DOHH2 (cell line): ENCODE results near the gene MED12L.

ENCODE experiments used
- H3F3A ChIP-seq: fragments of 200-600 bp; sonication (generic), shearing (Covaris generic); 2 replicates; pipeline ENCODE4 v1.6.0; 2016; ENCODE audit warnings: antibody characterized with exemption, mild to moderate bottlenecking; ENCODE audit not compliant: control insufficient read depth, insufficient read depth
- H3K27ac ChIP-seq: fragments of 200-600 bp; sonication (generic); 2 replicates; pipeline ENCODE4 v1.5.1; 2014; ENCODE audit warnings: low read depth, mild to moderate bottlenecking, low read length, moderate library complexity
- H3K27me3 ChIP-seq: fragments of 200-600 bp; sonication (generic); 2 replicates; pipeline ENCODE4 v1.6.1; 2014; ENCODE audit warnings: mild to moderate bottlenecking, low read length, mixed read lengths; ENCODE audit not compliant: control insufficient read depth
- H3K36me3 ChIP-seq: fragments of 200-600 bp; sonication (generic); 2 replicates; pipeline ENCODE4 v1.6.1; 2014; ENCODE audit warnings: mild to moderate bottlenecking, low read length, moderate library complexity, mixed read lengths; ENCODE audit not compliant: control insufficient read depth
- H3K4me1 ChIP-seq: fragments of 200-600 bp; sonication (generic); 2 replicates; pipeline ENCODE4 v1.6.1; 2014; ENCODE audit warnings: mild to moderate bottlenecking, low read length, mixed read lengths; ENCODE audit not compliant: control insufficient read depth
- H3K4me2 ChIP-seq: fragments of 200-600 bp; sonication (generic); 2 replicates; pipeline ENCODE4 v1.6.0; 2014; ENCODE audit warnings: mild to moderate bottlenecking, low read length, moderate library complexity
- H3K4me3 ChIP-seq: fragments of 200-600 bp; sonication (generic); 2 replicates; pipeline ENCODE4 v1.5.1; 2014; ENCODE audit warnings: mild to moderate bottlenecking, low read length, mixed read lengths
- H3K79me2 ChIP-seq: fragments of 200-600 bp; sonication (generic); 2 replicates; pipeline ENCODE4 v1.6.1; 2014; ENCODE audit warnings: mild to moderate bottlenecking, low read length, mixed read lengths; ENCODE audit not compliant: control insufficient read depth
- H3K9me2 ChIP-seq: fragments of 200-600 bp; sonication (generic); replicated peaks from 2 replicates; pipeline ENCODE4 v1.6.1; 2014; ENCODE audit warnings: mild to moderate bottlenecking, low read length, mixed read lengths; ENCODE audit not compliant: control insufficient read depth
- H3K9me3 ChIP-seq: fragments of 200-600 bp; sonication (generic); 2 replicates; pipeline ENCODE4 v1.6.1; 2014; ENCODE audit warnings: antibody characterized with exemption, low read length, mixed read lengths; ENCODE audit not compliant: control insufficient read depth, insufficient read depth
- H4K20me1 ChIP-seq: fragments of 200-600 bp; sonication (generic); 2 replicates; pipeline ENCODE4 v1.6.0; 2014; ENCODE audit warnings: low read depth, mild to moderate bottlenecking, antibody characterized with exemption, low read length, moderate library complexity; ENCODE audit not compliant: control insufficient read depth, insufficient read depth
- EZH2phosphoT487 ChIP-seq: fragments of 200-600 bp; sonication (generic); IDR thresholded peaks from 2 replicates; pipeline ENCODE4 v1.6.1; 2017; ENCODE audit warnings: borderline replicate concordance, mild to moderate bottlenecking, antibody characterized with exemption, low read length, moderate library complexity, mixed read lengths
- TF ChIP-seq, protein P1 (sequence below): fragments of 200-600 bp; sonication (generic); IDR thresholded peaks from one replicate; pipeline ENCODE4 v1.5.1; 2014; ENCODE audit warnings: antibody characterized with exemption, mild to moderate bottlenecking, low read depth, low read length; ENCODE audit not compliant: poor library complexity, severe bottlenecking

The MED12L gene

DNA sequence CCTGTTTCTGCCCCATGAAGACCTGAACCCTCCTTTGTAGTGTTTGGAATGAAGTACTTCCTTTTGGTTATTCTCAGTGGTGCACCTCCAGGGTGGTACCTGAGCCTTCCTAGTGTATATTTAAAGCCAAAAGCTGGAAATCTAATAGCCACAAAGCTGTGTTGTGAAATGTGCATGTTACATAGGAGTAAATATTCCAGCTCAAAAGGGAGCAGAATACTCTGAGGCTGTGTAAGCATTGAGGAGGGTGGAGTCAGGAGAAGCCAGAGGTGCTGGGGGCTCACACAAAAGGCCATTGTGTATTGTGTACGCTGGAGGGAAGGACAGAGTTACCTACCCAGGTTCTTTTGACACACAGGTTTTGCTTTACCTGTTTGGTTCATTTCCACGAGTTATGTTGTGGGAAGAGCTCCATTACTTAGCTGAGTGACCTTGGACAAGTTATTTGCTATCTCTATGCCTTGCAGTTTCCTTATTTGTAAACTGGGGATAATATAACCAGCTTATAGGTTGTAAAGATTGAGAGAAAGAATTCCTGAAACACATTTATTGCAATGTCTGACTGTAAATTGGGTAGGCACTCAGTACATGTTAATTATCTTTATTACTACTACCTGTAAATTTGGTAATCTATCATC, 92.9 kb downstream of the MED12L start:
- no peak overlapping the region for H3K27ac ChIP-seq
- no peaks in the 10 kb centered on the region for H3K9me2 ChIP-seq
- no peaks in the 10 kb centered on the region for H3K27me3 ChIP-seq
- H4K20me1 ChIP-seq, result no peaks in the 10 kb centered on the region
- no peaks in the 10 kb centered on the region for H3K36me3 ChIP-seq
- no peaks in the 10 kb centered on the region for H3K4me1 ChIP-seq
- H3F3A ChIP-seq, result no peaks in the 10 kb centered on the region
- no peak overlapping the region for H3K4me2 ChIP-seq
- H3K4me3 ChIP-seq, result no peak overlapping the region
- H3K9me3 ChIP-seq, result no peaks in the 10 kb centered on the region
- H3K79me2 ChIP-seq, result no peaks in the 10 kb centered on the region
- TF ChIP-seq EZH2phosphoT487, result no peak
- TF ChIP-seq, protein P1, sequence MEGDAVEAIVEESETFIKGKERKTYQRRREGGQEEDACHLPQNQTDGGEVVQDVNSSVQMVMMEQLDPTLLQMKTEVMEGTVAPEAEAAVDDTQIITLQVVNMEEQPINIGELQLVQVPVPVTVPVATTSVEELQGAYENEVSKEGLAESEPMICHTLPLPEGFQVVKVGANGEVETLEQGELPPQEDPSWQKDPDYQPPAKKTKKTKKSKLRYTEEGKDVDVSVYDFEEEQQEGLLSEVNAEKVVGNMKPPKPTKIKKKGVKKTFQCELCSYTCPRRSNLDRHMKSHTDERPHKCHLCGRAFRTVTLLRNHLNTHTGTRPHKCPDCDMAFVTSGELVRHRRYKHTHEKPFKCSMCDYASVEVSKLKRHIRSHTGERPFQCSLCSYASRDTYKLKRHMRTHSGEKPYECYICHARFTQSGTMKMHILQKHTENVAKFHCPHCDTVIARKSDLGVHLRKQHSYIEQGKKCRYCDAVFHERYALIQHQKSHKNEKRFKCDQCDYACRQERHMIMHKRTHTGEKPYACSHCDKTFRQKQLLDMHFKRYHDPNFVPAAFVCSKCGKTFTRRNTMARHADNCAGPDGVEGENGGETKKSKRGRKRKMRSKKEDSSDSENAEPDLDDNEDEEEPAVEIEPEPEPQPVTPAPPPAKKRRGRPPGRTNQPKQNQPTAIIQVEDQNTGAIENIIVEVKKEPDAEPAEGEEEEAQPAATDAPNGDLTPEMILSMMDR, result no peak

DNA sequence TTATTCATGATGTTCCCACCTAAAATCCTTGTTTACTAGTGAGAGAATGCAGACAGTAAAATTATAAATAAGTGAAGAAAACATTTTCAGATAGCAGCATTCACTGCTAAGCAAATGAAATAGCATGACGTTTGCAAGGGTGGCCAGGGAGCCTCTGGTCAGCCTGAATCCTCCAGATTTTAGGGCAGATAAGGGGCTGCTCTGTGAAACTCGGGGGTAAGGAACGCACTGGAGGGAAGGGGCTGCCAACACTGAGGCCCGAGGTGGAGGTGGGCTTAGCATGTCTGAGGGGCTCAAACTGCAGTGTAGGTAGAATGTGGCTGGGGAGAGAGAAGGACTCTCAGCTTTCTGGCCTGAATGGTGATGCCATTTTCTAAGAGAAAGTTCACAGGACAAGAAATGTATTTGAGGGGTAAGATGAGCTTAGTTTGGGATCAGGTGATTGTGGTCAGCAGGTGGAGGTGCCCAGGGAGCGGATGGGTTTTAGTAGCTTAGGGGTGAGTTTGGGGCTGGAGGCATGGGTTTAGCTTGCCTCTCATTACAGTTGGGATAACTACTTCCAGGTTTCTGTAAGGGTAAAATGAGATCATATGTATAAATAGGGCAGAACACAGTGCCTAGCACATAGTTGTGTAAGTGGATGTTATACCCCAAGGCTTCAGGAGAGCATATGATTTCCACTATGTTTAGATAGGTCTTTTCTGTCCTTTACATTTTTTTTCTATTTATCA, 97.0 kb downstream of the MED12L start:
- no peak overlapping the region for H3K4me3 ChIP-seq
- no peaks in the 10 kb centered on the region for H3K9me2 ChIP-seq
- TF ChIP-seq, protein P1, result no peak
- TF ChIP-seq EZH2phosphoT487, result no peak
- H4K20me1 ChIP-seq, result no peaks in the 10 kb centered on the region
- H3F3A ChIP-seq, result no peaks in the 10 kb centered on the region
- no peaks in the 10 kb centered on the region for H3K4me1 ChIP-seq
- H3K9me3 ChIP-seq, result no peaks in the 10 kb centered on the region
- H3K27me3 ChIP-seq, result no peaks in the 10 kb centered on the region
- H3K79me2 ChIP-seq, result no peaks in the 10 kb centered on the region
- H3K27ac ChIP-seq, result no peak overlapping the region
- H3K4me2 ChIP-seq, result no peak overlapping the region
- no peaks in the 10 kb centered on the region for H3K36me3 ChIP-seq

DNA sequence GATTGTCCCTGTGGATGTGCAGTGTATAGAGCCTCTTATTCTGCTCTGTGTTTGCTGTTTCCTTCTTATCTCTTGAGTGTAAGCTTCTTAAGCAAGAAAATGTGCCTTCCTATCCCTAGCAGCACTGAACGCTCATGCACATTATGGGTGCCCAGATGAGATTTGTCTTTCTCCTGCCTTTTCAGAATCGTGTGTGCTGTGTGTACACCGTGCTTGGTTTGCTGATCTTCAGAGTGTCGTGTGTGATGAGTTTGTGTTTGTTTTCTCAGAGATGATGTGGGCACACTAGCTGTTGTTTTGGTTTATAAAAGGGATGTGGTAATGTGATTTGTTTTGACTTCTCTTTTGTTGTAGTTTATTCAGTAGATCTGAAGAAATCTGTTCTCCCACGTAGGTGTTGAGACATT, 97.8 kb downstream of the MED12L start:
- Histone ChIP-seq H3K4me3 (no peak overlapping the region), H3K36me3 (no peaks in the 10 kb centered on the region), H3K4me1 (no peaks in the 10 kb centered on the region), H3K79me2 (no peaks in the 10 kb centered on the region), H3K9me2 (no peaks in the 10 kb centered on the region), H3K27me3 (no peaks in the 10 kb centered on the region), H3K27ac (no peak overlapping the region), H3F3A (no peaks in the 10 kb centered on the region), H3K9me3 (no peaks in the 10 kb centered on the region), H4K20me1 (no peaks in the 10 kb centered on the region), H3K4me2 (no peak overlapping the region)
- no peak for TF ChIP-seq EZH2phosphoT487
- TF ChIP-seq, protein P1, result no peak
